Stimulated activated CD8-positive, alpha-beta memory T cell treated with anti-CD3 and anti-CD28 coated beads, Interleukin-15, amount 100 ng/mL, for 4 hours (primary cell): ENCODE measurements around the gene OR2M4.
"Not testable (repeated sequence)": the region's sequence is repeated elsewhere in the genome, so short reads cannot be mapped to it uniquely, and the experiment has no call there.

Experiments used
- DNase-seq, 2 donors: peaks; one replicate each; pipeline ENCODE4 v3.0.0-alpha.2; 2020; ENCODE audit warnings: low read depth in 2 of 2

Gene OR2M4, protein sequence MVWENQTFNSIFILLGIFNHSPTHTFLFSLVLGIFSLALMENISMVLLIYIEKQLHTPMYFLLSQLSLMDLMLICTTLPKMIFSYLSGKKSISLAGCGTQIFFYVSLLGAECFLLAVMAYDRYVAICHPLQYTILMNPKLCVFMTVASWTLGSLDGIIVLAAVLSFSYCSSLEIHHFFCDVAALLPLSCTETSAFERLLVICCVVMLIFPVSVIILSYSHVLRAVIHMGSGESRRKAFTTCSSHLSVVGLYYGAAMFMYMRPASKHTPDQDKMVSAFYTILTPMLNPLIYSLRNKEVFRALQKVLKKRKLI

DNA sequence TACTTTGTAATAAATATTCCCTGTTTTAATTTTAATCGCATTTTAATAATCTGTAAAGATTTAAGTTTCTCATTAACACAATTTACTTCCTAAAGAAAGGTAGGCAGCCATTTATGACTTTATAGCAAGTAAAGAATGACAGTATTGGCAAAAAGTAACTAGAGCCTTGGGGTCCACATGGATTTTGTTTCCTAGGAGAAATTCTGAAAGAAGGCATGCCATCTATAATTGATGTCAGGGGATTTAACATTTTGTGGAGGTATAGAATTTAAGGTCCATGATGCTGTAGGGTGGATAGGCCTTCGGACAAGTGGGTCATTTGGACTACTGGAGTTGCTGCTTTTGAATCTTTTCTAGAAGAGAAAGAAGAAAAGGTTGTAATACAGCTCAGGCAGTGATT is at the start of gene OR2M4:
Gene OR2M4 (plus strand): TSS at position 301 of the 400 bp plus-strand sequence. CDS start 7,512 bp downstream, outside the sequence.
- DNase-seq = no peak

DNA sequence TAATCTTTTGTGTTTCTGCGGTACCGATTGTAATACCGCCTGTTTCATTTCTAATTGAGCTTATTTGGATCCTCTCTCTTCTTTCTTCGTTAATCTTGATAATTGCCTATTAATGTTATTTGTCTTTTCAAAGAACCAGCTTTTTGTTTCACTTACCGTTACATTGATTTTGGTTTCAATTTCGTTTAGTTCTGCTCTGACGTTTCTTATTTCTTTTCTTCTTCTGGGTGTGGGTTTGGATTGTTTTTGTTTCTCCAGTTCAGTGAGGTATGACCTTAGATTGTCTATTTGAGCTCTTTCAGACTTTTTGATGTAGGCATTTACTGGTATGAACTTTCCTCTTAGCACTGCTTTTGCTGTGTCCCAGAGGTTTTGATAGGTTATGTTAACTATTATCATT is 47.2 kb upstream of the OR2M4 start:
- DNase-seq = no peak

DNA sequence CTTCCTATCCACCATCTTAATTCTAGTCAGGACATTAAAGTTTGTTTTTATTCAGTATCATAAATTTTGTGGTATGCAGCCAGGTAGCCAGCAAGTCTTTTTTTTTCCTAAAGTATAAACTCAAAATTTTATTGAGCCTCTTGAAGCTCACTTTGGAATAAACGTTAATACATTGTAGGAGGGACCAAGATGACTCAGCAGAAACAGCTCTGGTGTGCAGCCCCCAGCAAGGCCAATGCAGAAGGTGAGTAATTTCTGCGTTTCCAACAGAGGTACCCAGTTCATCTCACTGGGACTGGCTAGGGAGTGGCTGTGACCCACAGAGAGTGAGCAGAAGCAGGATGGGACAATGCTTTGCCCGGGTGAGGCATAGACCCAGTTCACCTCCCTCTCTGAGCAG is 43.9 kb upstream of the OR2M4 start:
- DNase-seq = no peak

DNA sequence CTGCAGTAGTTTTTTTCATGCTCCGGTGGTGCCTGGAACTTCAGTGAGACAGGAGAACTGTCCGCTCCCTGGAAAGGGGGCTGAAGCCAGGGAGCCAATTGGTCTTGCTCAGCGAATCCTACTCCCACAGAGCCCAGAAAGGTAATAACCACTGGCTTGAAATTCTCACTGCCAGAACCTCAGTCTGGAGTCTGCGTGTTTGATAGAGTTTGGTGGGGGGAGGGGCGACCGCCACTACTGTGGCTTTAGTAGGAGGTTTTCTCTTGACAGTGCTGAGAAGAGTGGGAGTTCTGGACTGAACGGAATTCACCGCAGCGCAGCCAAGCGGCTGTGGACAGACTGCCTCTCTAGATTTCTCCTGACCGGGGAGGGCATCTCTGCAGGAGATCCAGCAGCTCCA is 42.2 kb upstream of the OR2M4 start:
- no peak for DNase-seq

DNA sequence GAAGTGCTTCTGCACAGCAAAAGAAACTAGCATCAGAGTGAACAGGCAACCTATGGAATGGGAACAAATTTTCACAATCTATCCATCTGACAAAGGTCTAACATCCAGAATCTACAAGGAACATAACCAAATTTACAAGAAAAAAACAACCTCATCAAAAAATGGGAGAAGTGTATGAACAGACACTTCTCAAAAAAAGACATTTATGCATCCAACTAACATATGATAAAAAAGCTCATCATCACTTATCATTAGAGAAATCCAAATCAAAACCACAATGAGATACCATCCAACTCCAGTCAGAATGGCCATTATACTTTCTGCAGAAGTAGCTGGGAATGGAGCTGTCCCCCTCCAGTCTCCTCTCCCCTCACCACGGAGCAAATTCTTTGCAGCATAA is 37.1 kb upstream of the OR2M4 start:
- no peak for DNase-seq

DNA sequence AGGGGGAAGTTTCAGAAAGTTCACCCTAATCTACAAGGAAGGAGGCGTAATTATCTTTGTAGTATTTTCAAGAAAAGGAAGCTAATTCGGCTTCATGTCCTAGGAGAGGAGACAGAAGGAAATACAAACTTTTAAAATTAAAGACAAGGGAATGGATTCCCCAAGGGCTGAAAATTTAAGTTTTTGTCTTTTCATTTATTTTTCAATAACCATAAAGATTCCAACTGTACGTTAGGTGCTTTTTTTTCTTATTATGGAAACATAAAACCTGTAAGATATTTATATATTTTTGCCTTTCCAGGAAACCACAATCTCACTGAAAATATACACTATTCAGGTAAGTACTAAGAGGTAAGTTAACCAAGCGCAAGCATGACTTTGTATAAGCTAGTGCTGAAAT is 34.3 kb upstream of the OR2M4 start, which contains the start of gene OR2M3:
Gene OR2M3 (plus strand): TSS at position 301 of the 400 bp plus-strand sequence. CDS start 5,803 bp downstream, outside the sequence.
- no peak for DNase-seq

DNA sequence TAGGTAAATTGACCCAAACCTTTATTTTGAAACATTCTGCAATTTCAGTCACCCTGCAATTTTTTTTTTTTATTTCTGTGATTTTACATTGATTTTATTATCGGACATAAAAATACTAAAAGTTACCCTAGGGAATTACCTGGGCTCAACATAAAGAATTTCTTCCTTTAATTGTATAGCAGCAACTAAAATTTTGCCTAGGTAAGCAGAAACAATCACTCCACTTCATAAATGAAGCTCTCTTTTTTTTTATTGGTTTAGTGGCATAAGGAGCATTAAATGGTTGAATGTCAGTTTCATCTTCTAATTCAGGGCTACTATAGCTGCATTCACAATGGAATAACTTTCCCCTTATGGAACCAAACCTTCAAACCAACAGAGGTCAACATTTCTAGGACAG is 15.3 kb upstream of the OR2M4 start:
- DNase-seq = no peak

DNA sequence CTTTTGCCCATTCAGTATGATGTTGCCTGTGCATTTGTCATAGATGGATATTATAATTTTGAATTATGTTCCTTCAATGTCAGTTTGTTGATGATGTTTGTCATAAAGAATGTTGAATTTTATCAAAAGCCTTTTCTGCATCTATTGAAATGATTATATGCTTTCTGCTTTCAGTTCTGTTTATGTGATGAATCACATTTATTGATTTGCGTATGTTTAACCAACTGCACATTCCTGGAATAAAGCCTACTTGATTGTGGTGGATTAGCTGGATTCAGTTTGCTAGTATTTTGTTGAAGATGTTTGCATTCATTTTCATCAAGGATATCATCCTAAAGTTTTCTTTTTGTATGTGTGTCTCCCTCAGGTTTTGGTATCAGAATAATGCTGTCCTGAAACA is 5.7 kb upstream of the OR2M4 start:
- no peak for DNase-seq

DNA sequence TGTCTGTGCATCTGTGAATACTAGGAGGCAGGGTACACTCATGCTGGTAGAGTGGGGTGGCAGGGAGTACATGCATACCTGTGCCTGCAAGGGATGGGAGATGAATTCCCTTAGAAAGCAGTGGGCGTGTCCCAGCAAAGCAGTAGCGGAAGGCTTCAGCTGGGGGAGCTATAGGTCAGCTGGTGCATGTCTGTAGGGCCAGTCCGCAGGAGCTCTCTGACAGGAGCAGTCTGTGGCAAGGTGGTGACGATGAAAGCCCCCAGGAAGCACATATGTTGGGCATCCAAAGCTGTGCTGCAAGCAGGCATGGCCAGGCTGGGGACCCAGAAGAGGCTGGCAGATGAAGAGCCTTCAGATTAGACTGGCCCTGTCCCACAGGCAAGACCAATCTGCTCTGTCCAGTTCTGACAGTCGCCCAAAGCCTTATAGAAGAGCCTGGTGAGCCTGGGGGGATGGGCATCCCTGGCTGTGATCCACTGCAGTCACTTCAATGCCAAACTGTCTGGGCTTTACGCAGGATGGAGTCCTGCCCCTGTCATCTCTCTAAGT is 1.8 kb upstream of the OR2M4 start:
- DNase-seq = no peak

DNA sequence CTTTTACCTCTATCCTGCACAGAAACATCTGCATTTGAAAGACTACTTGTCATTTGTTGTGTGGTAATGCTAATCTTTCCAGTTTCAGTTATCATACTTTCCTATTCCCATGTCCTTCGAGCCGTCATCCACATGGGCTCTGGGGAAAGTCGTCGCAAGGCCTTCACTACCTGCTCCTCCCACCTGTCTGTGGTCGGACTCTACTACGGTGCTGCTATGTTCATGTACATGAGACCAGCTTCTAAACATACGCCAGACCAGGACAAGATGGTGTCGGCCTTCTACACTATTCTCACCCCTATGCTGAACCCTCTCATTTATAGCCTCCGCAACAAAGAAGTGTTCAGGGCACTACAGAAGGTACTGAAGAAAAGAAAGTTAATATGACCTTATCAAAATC is 8.3 kb downstream of the OR2M4 start:
- DNase-seq = no peak

DNA sequence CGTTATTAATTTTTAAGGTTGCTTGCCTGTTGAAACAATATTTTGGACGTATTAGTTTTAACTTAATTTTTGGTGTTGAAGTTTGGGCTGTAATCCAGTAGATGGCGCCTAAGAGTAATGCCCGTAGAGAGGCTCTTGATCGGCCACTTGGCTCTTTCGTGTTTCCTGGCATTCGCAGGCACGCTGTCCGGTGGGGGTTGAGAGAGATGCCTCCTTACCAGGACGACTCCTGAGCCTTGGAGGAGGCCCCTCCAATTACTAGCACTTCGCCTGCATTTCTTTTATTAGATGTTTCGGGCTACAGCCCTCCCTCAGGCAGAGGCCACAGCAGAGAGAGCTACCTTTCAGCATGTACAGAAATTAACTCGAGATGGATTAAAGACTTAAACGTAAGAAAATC is 12.0 kb downstream of the OR2M4 start:
- DNase-seq = no peak

DNA sequence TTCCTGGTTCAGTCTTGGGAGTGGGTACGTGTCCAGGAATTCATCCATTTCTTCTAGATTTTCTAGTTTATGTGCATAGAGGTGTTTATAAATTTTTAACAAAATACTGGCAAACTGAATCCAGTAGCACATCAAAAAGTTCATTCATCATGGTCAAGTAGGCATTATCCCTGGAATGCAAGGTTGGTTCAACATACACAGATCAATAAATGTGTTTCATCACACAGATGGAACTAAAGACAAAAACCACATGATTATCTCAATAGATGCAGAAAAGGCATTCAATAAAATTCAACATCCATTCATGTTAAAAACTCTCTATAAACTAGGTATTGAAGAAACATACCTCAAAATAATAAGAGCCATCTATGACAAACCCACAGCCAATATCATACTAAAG is 28.1 kb downstream of the OR2M4 start:
- not testable (repeated sequence) for DNase-seq

DNA sequence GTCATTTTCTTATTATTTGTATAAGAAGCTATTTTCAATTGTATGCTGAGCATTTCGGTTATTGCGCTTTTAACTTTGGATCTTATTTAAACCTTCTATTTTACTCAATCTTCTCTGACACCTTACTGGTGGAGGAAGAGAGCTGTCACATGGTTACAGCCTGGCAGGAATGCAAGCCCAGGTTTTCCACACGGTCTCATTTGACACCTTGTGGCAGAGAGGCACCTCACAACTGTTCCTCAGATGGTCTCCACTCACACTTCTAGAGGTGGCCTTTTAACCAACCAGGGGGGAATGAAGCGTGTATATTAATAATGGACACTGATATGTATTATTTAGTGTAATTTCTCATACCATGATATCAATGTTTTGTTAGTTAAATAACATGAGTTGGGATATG is 37.0 kb downstream of the OR2M4 start:
- DNase-seq = no peak

DNA sequence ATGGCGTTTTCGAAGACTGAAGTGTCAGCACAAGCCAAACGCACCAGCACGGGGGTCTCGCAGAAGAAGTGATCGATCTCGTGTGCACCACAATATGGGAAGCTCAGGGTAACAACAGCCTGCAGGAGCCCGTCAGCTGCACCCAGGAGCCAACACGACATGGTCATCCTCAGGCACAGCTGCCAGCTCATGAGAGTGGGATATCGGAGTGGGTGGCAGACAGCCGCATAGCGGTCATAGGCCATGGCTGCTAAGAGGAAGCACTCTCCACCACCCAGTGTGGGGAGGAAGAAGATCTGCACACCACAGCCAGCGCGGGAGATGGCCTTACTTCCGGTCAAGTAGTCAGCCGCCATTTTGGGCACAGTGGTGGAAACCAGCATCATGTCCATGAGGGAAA is 42.0 kb downstream of the OR2M4 start:
- not testable (repeated sequence) for DNase-seq

DNA sequence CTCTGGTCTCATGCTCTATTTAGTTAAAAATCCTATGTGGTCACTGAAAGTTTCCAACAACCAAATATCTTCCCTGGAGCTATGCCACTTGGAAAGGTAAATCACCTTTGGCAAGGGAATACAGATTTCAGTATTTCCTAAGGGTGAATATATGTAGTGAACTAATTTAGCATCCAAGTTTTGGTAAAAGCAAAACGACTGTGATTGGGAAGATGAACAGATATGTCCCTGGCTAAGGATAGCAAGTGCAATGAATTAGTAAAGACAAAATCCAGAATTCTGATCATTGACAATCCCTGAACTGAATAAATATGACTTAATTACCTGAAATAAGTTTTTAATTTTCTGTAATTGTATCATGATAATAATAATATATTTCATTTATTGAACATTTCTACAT is 46.7 kb downstream of the OR2M4 start, which contains the start of gene OR2T33:
Gene OR2T33 (minus strand): TSS at position 101 of the 400 bp plus-strand sequence. CDS start 4,162 bp downstream, outside the sequence.
- DNase-seq = no peak

DNA sequence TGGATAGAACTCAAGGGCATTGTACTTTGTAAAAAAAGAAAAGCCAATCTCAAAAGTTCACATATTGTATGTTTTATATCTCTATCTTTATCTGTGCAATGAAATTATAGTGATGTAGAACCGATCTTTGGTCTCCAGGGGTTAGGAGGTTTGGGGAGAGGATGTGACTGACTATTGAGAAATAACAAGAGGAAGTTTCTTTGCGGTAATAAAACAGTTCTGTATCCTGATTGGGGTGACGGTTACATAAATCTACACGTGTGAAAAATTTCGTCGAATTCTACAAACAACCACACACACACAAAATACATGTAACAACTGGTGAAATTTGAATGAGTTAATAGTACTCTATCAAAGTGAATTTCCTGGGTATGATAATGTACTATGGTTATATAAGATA is 57.2 kb downstream of the OR2M4 start:
- DNase-seq = no peak
